HepG2 (cell line): ENCODE results near the gene CNPY4. TPM values are rescaled to one million over a fixed set of nuclear protein-coding genes. Genes with fewer than 3 reads are reported as not detected.

Experiments used
- ATAC-seq: fragments of 200-7000 bp; cut with Tn5 transposase; 3 replicates; pipeline ENCODE4 v1.9.1; 2020; ENCODE audit warnings: mild to moderate bottlenecking, moderate library complexity
- BruUV-seq: library from RNA; stranded (reverse); fragments of 400-500 nt; replicated peaks from 2 replicates; lab custom pipeline; 2021; lab: Mats Ljungman, UMichigan
- CTCF ChIA-PET: fragments of 300-600 bp; formaldehyde crosslinking; extraction: SDS; loops from one replicate; lab custom pipeline; 2021; ENCODE audit warnings: low total read pairs, inconsistent platforms, low intra/inter-chr PET ratio; lab: Yijun Ruan, JAX
- POLR2A ChIA-PET: fragments of 350-600 bp; sonication (Branson Sonifier 250); formaldehyde crosslinking; loops from one replicate; lab custom pipeline; 2020; ENCODE audit warnings: antibody characterized with exemption, inconsistent platforms; lab: Yijun Ruan, JAX
- DNase-seq: peaks from one replicate; pipeline ENCODE4 v3.0.0-alpha.2; 2015; ENCODE audit warnings: low spot score
- FAIRE-seq: peaks from 3 replicates; lab custom pipeline; 2011; peaks lifted over from hg19 to GRCh38; lab: Jason Lieb, UNC
- H2AFZ ChIP-seq: one replicate; pipeline ENCODE4 v1.6.1; 2011; ENCODE audit warnings: low read length, inconsistent platforms
- H3K27ac ChIP-seq: fragments of 300-600 bp; 3 replicates; pipeline ENCODE4 v1.8.0; 2011; ENCODE audit warnings: mixed run types, mild to moderate bottlenecking, mixed read lengths, low read length, inconsistent platforms; ENCODE audit not compliant: insufficient read depth; ENCODE audit errors: extremely low read length
- H3K27me3 ChIP-seq, 2 experiments: fragments of 200-600 bp in 1 of 2; 2 replicates in 1 of 2; 3 replicates in 1 of 2; pipeline versions ENCODE4 v1.6.0 to v1.8.0; 2011; ENCODE audit warnings: low read length in 2 of 2, mild to moderate bottlenecking in 2 of 2, moderate library complexity in 2 of 2, inconsistent platforms in 1 of 2; ENCODE audit not compliant: insufficient read depth in 2 of 2, control insufficient read depth in 1 of 2
- H3K36me3 ChIP-seq, 2 experiments: fragments of 200-600 bp in 1 of 2; replicated peaks in 1 of 2; 2 replicates in 1 of 2; 3 replicates in 1 of 2; pipeline versions ENCODE4 v1.5.1 to v1.8.0; 2011; ENCODE audit warnings: low read length in 2 of 2, inconsistent platforms in 1 of 2; ENCODE audit not compliant: insufficient read depth in 2 of 2, control insufficient read depth in 1 of 2
- H3K4me1 ChIP-seq: 2 replicates; pipeline ENCODE4 v1.5.1; 2012; ENCODE audit warnings: low read length, inconsistent platforms; ENCODE audit not compliant: insufficient read depth
- H3K4me2 ChIP-seq: 2 replicates; pipeline ENCODE4 v1.6.0; 2011; ENCODE audit warnings: low read depth, low read length, inconsistent platforms
- H3K4me3 ChIP-seq, 3 experiments: fragments of 200-600 bp in 1 of 3; sonication (generic), shearing (Covaris generic) in 1 of 3; replicated peaks in 1 of 3; 2 replicates each; pipeline ENCODE4 v1.5.1; 2011 to 2016; ENCODE audit warnings: low read length in 3 of 3, inconsistent platforms in 2 of 3, low read depth in 2 of 3, mild to moderate bottlenecking in 2 of 3, control low read depth in 1 of 3, mixed read lengths in 1 of 3; ENCODE audit not compliant: insufficient read depth in 1 of 3
- H3K79me2 ChIP-seq: one replicate; pipeline ENCODE4 v1.6.1; 2011; ENCODE audit warnings: low read length, inconsistent platforms; ENCODE audit not compliant: insufficient read depth
- H3K9ac ChIP-seq: 2 replicates; pipeline ENCODE4 v1.6.0; 2011; ENCODE audit warnings: mild to moderate bottlenecking, low read depth, low read length, inconsistent platforms; ENCODE audit not compliant: insufficient read depth
- H3K9me3 ChIP-seq: 2 replicates; pipeline ENCODE4 v1.5.1; 2012; ENCODE audit warnings: mild to moderate bottlenecking, low read length
- H4K20me1 ChIP-seq: 2 replicates; pipeline ENCODE4 v1.6.0; 2011; ENCODE audit warnings: inconsistent platforms, mild to moderate bottlenecking, low read length, moderate library complexity; ENCODE audit not compliant: insufficient read depth
- FOXA1 ChIP-seq, 2 experiments: fragments of 450-650 bp in 1 of 2; sonication (generic) in 1 of 2; formaldehyde crosslinking in 1 of 2; IDR thresholded peaks; 2 replicates each; pipeline versions ENCODE4 v1.4.0 to v1.6.1; 2016 to 2020; ENCODE audit warnings: missing genetic modification reagents in 1 of 2
- HNRNPUL1 ChIP-seq: fragments of 200-400 bp; formaldehyde crosslinking; IDR thresholded peaks from 2 replicates; pipeline ENCODE4 v1.6.1; 2017; ENCODE audit warnings: low read depth, mild to moderate bottlenecking, low read length, moderate library complexity
- NONO ChIP-seq, 2 experiments: fragments of 450-650 bp in 1 of 2; sonication (generic) in 1 of 2; formaldehyde crosslinking in 1 of 2; IDR thresholded peaks in 1 of 2; conservative IDR thresholded peaks in 1 of 2; 2 replicates each; pipeline versions ENCODE4 v1.6.1 to v1.8.0; 2017 to 2022; ENCODE audit warnings: mild to moderate bottlenecking in 1 of 2, missing genetic modification reagents in 1 of 2, moderate library complexity in 1 of 2
- NR2F2 ChIP-seq: IDR thresholded peaks from 2 replicates; pipeline ENCODE4 v1.6.1; 2012; ENCODE audit warnings: low read depth, inconsistent platforms, borderline replicate concordance
- PPARG ChIP-seq: conservative IDR thresholded peaks from 2 replicates; pipeline ENCODE4 v1.6.1; 2016; ENCODE audit warnings: missing biosample characterization, missing genetic modification reagents
- SIN3A ChIP-seq: IDR thresholded peaks from 2 replicates; pipeline ENCODE4 v1.6.1; 2011; ENCODE audit warnings: low read depth, mild to moderate bottlenecking, control low read depth, low read length, borderline replicate concordance
- SP2 ChIP-seq: sonication (generic); formaldehyde crosslinking; IDR thresholded peaks from 2 replicates; pipeline ENCODE4 v1.5.1; 2020; ENCODE audit warnings: mild to moderate bottlenecking, missing genetic modification reagents
- SPEN ChIP-seq: sonication (generic); formaldehyde crosslinking; IDR thresholded peaks from 2 replicates; pipeline ENCODE4 v1.5.1; 2020; ENCODE audit warnings: low read depth, mild to moderate bottlenecking, missing genetic modification reagents
- TFDP2 ChIP-seq: sonication (generic); formaldehyde crosslinking; IDR thresholded peaks from 2 replicates; pipeline ENCODE4 v1.4.0; 2020; ENCODE audit warnings: missing genetic modification reagents
- THAP11 ChIP-seq: IDR thresholded peaks from 2 replicates; pipeline ENCODE4 v1.6.1; 2016; ENCODE audit warnings: missing biosample characterization, missing genetic modification reagents
- THAP7 ChIP-seq: sonication (generic); formaldehyde crosslinking; IDR thresholded peaks from 2 replicates; pipeline ENCODE4 v1.8.1; 2023; ENCODE audit warnings: mild to moderate bottlenecking, missing genetic modification reagents
- ZNF235 ChIP-seq: sonication (generic); formaldehyde crosslinking; IDR thresholded peaks from 2 replicates; pipeline ENCODE4 v1.8.1; 2023; ENCODE audit warnings: mild to moderate bottlenecking, missing genetic modification reagents, borderline replicate concordance
- ZNF546 ChIP-seq: sonication (generic); formaldehyde crosslinking; conservative IDR thresholded peaks from 2 replicates; pipeline ENCODE4 v1.8.1; 2023; ENCODE audit warnings: mild to moderate bottlenecking, missing genetic modification reagents
- WGBS: methylation state at CpG from one replicate; pipeline ENCODE4 v1.1.6; 2017; ENCODE audit warnings: low lambda C conversion rate; 5-methylcytosine and 5-hydroxymethylcytosine counted together
- in situ Hi-C: cut with HindIII; loops from 2 replicates; pipeline ENCODE4 v1.10.0; 2017; ENCODE audit warnings: low pct_unique_long_range_greater_than_20kb; ENCODE audit not compliant: extremely low pct_ligation_motif_present
- intact Hi-C: fragments of 100-400 bp; cut with micrococcal nuclease; formaldehyde crosslinking; loops from one replicate; pipeline ENCODE4 v1.10.0; 2022; ENCODE audit not compliant: unreplicated experiment
- polyA plus RNA-seq, 8 experiments: library from polyadenylated mRNA; depleted of rRNA in 3 of 8; stranded (reverse) in 7 of 8; unstranded in 1 of 8; fragments of >200 nt; fragmentation: Illumina TruSeq in 4 of 8; extraction: Trizol in 4 of 8; gene quantifications; 2 replicates each; pipeline versions ENCODE4 v1.2.1 to v1.2.3, GENCODE V29; 2011 to 2016; ENCODE audit warnings: low read depth in 4 of 8, missing spikeins in 1 of 8, mixed read lengths in 1 of 8; ENCODE audit not compliant: insufficient read depth in 1 of 8
- total RNA-seq, 5 experiments: library from RNA; depleted of rRNA; stranded (reverse); fragments of >200 nt; fragmentation: Illumina TruSeq; extraction: Trizol; gene quantifications; 2 replicates each; pipeline ENCODE4 v1.2.3, GENCODE V29; 2016; ENCODE audit warnings: low read depth in 1 of 5

CNPY4 gene
- total and polyA plus RNA-seq, 2 of the 13 experiments (the other 11 are each of a cell fraction or from before 2014, with no cell fraction given): 6.2 to 12.7 TPM

GRCh38 chr7:100120733-100121036 lies 1.3 kb downstream of the CNPY4 start:
- no peak for ATAC-seq

GRCh38 chr7:100122067-100122466 lies 2.6 kb downstream of the CNPY4 start:
- DNase-seq (peak; percentile 90), FAIRE-seq (peak; percentile 96), ATAC-seq (peak; percentile 62)
- no TSS peak for BruUV-seq
- intact Hi-C loops: no loop called here
- CTCF ChIA-PET: interaction anchor here (1.2 kb wide), 1 partner anchor 11 kb away, joined by 3 read pairs; no protein-coding TSS in a partner anchor
- Histone ChIP-seq H3K9ac (0 out of 2 replicates have a peak overlapping the region, but pooled peaks have one; percentile 28), H3K27me3 (no peaks in the 10 kb centered on the region; a peak in 1 of 5 replicates), H3K4me1 (peaks cover 59% of the 10 kb centered on the region), H3K79me2 (peaks cover 13% of the 10 kb centered on the region), H3K27ac (peak overlapping the region; percentile 66), H3K4me3 (peak overlapping the region in 1 of 3 experiments; percentile 38; a peak in 2 of 6 replicates), H2AFZ (no peak overlapping the region), H3K4me2 (peak overlapping the region; percentile 66), H3K36me3 (no peaks in the 10 kb centered on the region), H3K9me3 (no peaks in the 10 kb centered on the region), H4K20me1 (no peaks in the 10 kb centered on the region)
- in situ Hi-C loops: no loop called here
- under 1% methylated on average over 13 of the region's 13 CpGs for WGBS
- POLR2A ChIA-PET: interaction anchor here (2.2 to 2.3 kb wide), 2 partner anchors 21 to 27 kb away, joined by 6 to 24 read pairs; partner anchors contain the start of genes AP4M1, LAMTOR4 and MCM7
- TF ChIP-seq SP2 (CRISPR knock-in tag): no peak
- TF ChIP-seq SIN3A: peak; percentile 65; the same call in 1 of the 2 replicates
- TF ChIP-seq PPARG (CRISPR knock-in tag): no peak
- peak; percentile 72 for TF ChIP-seq THAP11 (CRISPR knock-in tag)
- TF ChIP-seq THAP7 (CRISPR knock-in tag): no peak
- TF ChIP-seq HNRNPUL1: no peak
- no peak for TF ChIP-seq ZNF235 (CRISPR knock-in tag)
- TF ChIP-seq NR2F2: no peak
- TF ChIP-seq TFDP2 (CRISPR knock-in tag): peak; percentile 37; the same call in 1 of the 2 replicates
- TF ChIP-seq FOXA1 (IDR thresholded peaks at IDR 0.05): no peak
- peak; percentile 65; the same call in 1 of the 2 replicates for TF ChIP-seq FOXA1 (CRISPR knock-in tag; IDR thresholded peaks at IDR 0.05)

More at GRCh38 chr7:100120733-100121036, 1.3 kb downstream of the CNPY4 start:
- no peak for FAIRE-seq
- no TSS peak for BruUV-seq
- TF ChIP-seq SPEN (CRISPR knock-in tag) (0 out of 2 replicates have a peak, but pooled peaks have one; percentile 4), NONO (IDR thresholded peaks at IDR 0.05) (no peak), NONO (CRISPR knock-in tag; conservative IDR thresholded peaks at IDR 0.05) (no peak), ZNF546 (CRISPR knock-in tag) (no peak)
- TF ChIP-seq, all 625 proteins: peak for 1
- Histone ChIP-seq H3K27ac (peak overlapping the region; percentile 77), H3K27me3 (no peaks in the 10 kb centered on the region; a peak in 1 of 5 replicates), H3K9ac (peak overlapping the region; percentile 87), H3K4me2 (peak overlapping the region; percentile 98), H3K4me3 (peak overlapping the region; percentile 62 to 98 (median 95)), H3K4me1 (peaks cover 51% of the 10 kb centered on the region), H2AFZ (no peak overlapping the region), H3K9me3 (no peaks in the 10 kb centered on the region), H4K20me1 (no peaks in the 10 kb centered on the region), H3K36me3 (no peaks in the 10 kb centered on the region), H3K79me2 (peaks cover 8% of the 10 kb centered on the region)
- no peak for DNase-seq
- CTCF ChIA-PET: no interaction called here
- POLR2A ChIA-PET: interaction anchor here (0.6 to 2.0 kb wide), 2 partner anchors 20 to 48 kb away, joined by 3 to 21 read pairs; partner anchors contain the start of genes AP4M1, GAL3ST4 and MCM7
- WGBS: 0% methylated on average over 1 of the region's 1 CpG
- intact Hi-C loops (no loop called here), in situ Hi-C loops (no loop called here)
